GM23338 (cell line): ENCODE results near the gene TOM1L2.

Experiments used
- EZH2 ChIP-seq: fragments of 200-600 bp; sonication (generic); IDR thresholded peaks from one replicate; pipeline ENCODE4 v1.8.0; 2017; ENCODE audit warnings: antibody characterized with exemption, mild to moderate bottlenecking, low read depth; ENCODE audit not compliant: unreplicated experiment
- EZH2phosphoT487 ChIP-seq: fragments of 200-600 bp; sonication (generic); IDR thresholded peaks from one replicate; pipeline ENCODE4 v1.8.1; 2018; ENCODE audit warnings: antibody characterized with exemption; ENCODE audit not compliant: unreplicated experiment
- JUNB ChIP-seq: IDR thresholded peaks from one replicate; pipeline ENCODE4 v1.6.1; 2016; ENCODE audit warnings: antibody characterized with exemption; ENCODE audit not compliant: unreplicated experiment
- POLR2AphosphoS5 ChIP-seq: IDR thresholded peaks from 2 replicates; pipeline ENCODE4 v1.6.1; 2016; ENCODE audit warnings: antibody characterized with exemption, low read depth
- ZNF331 ChIP-seq: fragments of 250-450 bp; sonication (Bioruptor Pico); IDR thresholded peaks from 2 replicates; pipeline ENCODE4 v1.5.0; 2020; ENCODE audit warnings: low read depth, mild to moderate bottlenecking, moderate library complexity
- TF ChIP-seq, protein P1 (sequence below), 2 experiments: fragments of 200-600 bp in 1 of 2; sonication (generic) in 1 of 2; conservative IDR thresholded peaks; 2 replicates each; pipeline versions ENCODE4 v1.5.1 to v1.6.1; 2016 to 2017; ENCODE audit warnings: antibody characterized with exemption in 2 of 2, low read depth in 2 of 2, mild to moderate bottlenecking in 2 of 2, moderate library complexity in 1 of 2

DNA sequence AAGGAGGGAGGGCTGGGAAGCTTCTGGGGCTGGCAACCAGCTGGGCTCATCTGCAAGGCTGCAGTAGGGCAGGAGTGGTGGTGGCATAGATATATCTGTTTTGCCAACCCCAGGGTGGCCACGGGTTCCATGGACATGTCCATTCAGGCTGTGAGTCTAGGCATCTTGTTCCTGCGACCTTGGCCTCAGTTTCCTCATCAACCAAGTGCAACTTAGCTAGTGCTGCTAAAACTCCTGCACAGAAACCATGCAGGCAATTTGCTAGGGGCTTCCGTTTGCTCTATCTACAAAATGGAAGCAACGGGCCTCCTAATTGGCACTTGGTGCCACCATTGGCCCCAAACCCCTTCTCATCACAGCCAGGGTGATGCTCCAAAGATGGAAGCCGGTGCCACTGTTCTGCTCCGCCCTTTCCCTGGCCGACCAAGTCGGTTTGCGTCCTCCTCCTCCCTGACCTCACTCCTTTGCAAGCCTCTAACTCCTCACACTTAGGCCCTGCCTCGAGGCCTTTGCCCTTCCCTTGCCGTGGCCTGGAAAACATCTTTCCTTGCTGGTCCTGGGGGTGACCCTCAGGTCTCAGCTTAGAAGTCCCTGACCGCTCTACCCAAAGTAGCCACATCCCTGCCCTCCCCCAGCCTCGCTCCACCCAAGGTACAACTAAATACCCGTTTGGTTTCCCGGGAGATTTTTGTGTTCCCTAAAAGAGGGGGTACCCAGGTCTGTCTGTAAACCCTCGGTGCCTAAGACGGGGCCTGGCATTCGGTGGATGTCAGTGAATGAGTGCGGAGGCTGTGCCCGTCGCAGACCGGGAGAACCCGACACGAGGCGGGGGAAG lies 136.6 kb downstream of the TOM1L2 start:
- no peak for TF ChIP-seq EZH2
- no peak for TF ChIP-seq JUNB
- TF ChIP-seq EZH2phosphoT487, result no peak
- TF ChIP-seq, protein P1, sequence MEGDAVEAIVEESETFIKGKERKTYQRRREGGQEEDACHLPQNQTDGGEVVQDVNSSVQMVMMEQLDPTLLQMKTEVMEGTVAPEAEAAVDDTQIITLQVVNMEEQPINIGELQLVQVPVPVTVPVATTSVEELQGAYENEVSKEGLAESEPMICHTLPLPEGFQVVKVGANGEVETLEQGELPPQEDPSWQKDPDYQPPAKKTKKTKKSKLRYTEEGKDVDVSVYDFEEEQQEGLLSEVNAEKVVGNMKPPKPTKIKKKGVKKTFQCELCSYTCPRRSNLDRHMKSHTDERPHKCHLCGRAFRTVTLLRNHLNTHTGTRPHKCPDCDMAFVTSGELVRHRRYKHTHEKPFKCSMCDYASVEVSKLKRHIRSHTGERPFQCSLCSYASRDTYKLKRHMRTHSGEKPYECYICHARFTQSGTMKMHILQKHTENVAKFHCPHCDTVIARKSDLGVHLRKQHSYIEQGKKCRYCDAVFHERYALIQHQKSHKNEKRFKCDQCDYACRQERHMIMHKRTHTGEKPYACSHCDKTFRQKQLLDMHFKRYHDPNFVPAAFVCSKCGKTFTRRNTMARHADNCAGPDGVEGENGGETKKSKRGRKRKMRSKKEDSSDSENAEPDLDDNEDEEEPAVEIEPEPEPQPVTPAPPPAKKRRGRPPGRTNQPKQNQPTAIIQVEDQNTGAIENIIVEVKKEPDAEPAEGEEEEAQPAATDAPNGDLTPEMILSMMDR (conservative IDR thresholded peaks at IDR 0.05; ENCODE audit: low read depth in 2 of 2), result no peak
- no peak for TF ChIP-seq POLR2AphosphoS5
- no peak for TF ChIP-seq ZNF331 (CRISPR knock-in tag)
